Measurements from ENCODE around the gene TCERG1.

GRCh38 chr5:146399481-146399880 lies 47.7 kb upstream of the TCERG1 start:
- TF ChIP-seq REST (IDR thresholded peaks at IDR 0.05; ENCODE audit: low read depth), result no peak
- no peak for TF ChIP-seq TEAD4 (IDR thresholded peaks at IDR 0.05)
- no peak for TF ChIP-seq FOXM1 (IDR thresholded peaks at IDR 0.05; ENCODE audit: borderline replicate concordance, low read depth)
- no peak for TF ChIP-seq USF1 (IDR thresholded peaks at IDR 0.05)
- no peak for TF ChIP-seq EP300 (IDR thresholded peaks at IDR 0.05; ENCODE audit: borderline replicate concordance)
- no peak for TF ChIP-seq TAF1 (IDR thresholded peaks at IDR 0.05; ENCODE audit: low read depth)
- no peak for TF ChIP-seq YY1 (IDR thresholded peaks at IDR 0.05; ENCODE audit: low read depth)
- TF ChIP-seq RAD21 (IDR thresholded peaks at IDR 0.05; ENCODE audit: low read depth), result no peak
- TF ChIP-seq MAX (IDR thresholded peaks at IDR 0.05), result no peak
- TF ChIP-seq EGR1 (IDR thresholded peaks at IDR 0.05), result no peak
- no peak for TF ChIP-seq TCF12 (IDR thresholded peaks at IDR 0.05; ENCODE audit: low read depth)
- no peak for TF ChIP-seq CEBPB (IDR thresholded peaks at IDR 0.05)
- TF ChIP-seq NFIC (IDR thresholded peaks at IDR 0.05), result no peak
- TF ChIP-seq ZBTB7A (IDR thresholded peaks at IDR 0.05; ENCODE audit: low read depth), result no peak

Data from Ishikawa (cell line).